HCT116 (cell line): Measurements from ENCODE around the gene KRT39. TPM values are rescaled to one million over a fixed set of nuclear protein-coding genes. Genes with fewer than 3 reads are reported as not detected.

Experiments
- ATAC-seq: fragments of 200-7000 bp; cut with Tn5 transposase; 2 replicates; pipeline ENCODE4 v1.9.1; 2020; ENCODE audit warnings: mild to moderate bottlenecking, moderate library complexity
- BruUV-seq: library from RNA; stranded (reverse); fragments of 400-500 nt; replicated peaks from 2 replicates; lab custom pipeline; 2021; lab: Mats Ljungman, UMichigan
- CTCF ChIA-PET: fragments of 300-600 bp; sonication (Branson Sonifier 250); formaldehyde crosslinking; loops from one replicate; lab custom pipeline; 2021; ENCODE audit warnings: antibody characterized with exemption; lab: Charles Lee
- POLR2A ChIA-PET: fragments of 300-600, 350-600 bp; sonication (Branson Sonifier 250); formaldehyde crosslinking; loops from one replicate; lab custom pipeline; 2021; ENCODE audit warnings: antibody characterized with exemption; lab: Charles Lee
- RAD21 ChIA-PET, 2 experiments: fragments of 300-600 bp; sonication (Branson Sonifier 250); formaldehyde crosslinking; loops; one replicate each; lab custom pipeline; 2023; ENCODE audit warnings: low total read pairs in 2 of 2; ENCODE audit not compliant: uncharacterized antibody in 2 of 2, unreplicated experiment in 2 of 2, low non-redundant PET in 1 of 2; lab: Charles Lee
- DNase-seq: peaks from one replicate; pipeline ENCODE4 v3.0.0-alpha.2; 2010; ENCODE audit warnings: low read depth, low spot score
- H2AFZ ChIP-seq: fragments of 200-600 bp; shearing (Covaris generic), sonication (generic); 2 replicates; pipeline ENCODE4 v1.6.1; 2017; ENCODE audit warnings: low read depth, mixed run types, mixed read lengths, antibody characterized with exemption, low read length; ENCODE audit not compliant: poor library complexity, severe bottlenecking
- H3K27ac ChIP-seq: 2 replicates; pipeline ENCODE4 v1.5.1; 2012; ENCODE audit warnings: low read depth, low read length
- H3K27me3 ChIP-seq: fragments of 200-600 bp; sonication (generic); 2 replicates; pipeline ENCODE4 v1.6.1; 2016; ENCODE audit warnings: mixed run types, low read length, mixed read lengths; ENCODE audit not compliant: insufficient read depth
- H3K36me3 ChIP-seq, 2 experiments: fragments of 200-500 bp in 1 of 2; fragments of 200-600 bp in 1 of 2; sonication (Bioruptor generic) in 1 of 2; sonication (generic) in 1 of 2; 2 replicates each; pipeline versions ENCODE4 v1.5.1 to v1.6.1; 2014 to 2016; ENCODE audit warnings: low read length in 2 of 2, inconsistent platforms in 1 of 2, mixed read lengths in 1 of 2, mixed run types in 1 of 2; ENCODE audit not compliant: insufficient read depth in 2 of 2, control insufficient read depth in 1 of 2
- H3K4me1 ChIP-seq, 2 experiments: fragments of 200-600 bp in 1 of 2; sonication (generic) in 1 of 2; 2 replicates each; pipeline versions ENCODE4 v1.5.1 to v1.6.1; 2012 to 2017; ENCODE audit warnings: low read length in 2 of 2, inconsistent platforms in 1 of 2, mild to moderate bottlenecking in 1 of 2, mixed read lengths in 1 of 2, mixed run types in 1 of 2, moderate library complexity in 1 of 2; ENCODE audit not compliant: insufficient read depth in 2 of 2, control insufficient read depth in 1 of 2
- H3K4me2 ChIP-seq: fragments of 200-600 bp; sonication (generic); 2 replicates; pipeline ENCODE4 v1.6.1; 2017; ENCODE audit warnings: mixed run types, low read length, mixed read lengths
- H3K4me3 ChIP-seq, 2 experiments: fragments of 200-600 bp in 1 of 2; sonication (generic) in 1 of 2; replicated peaks in 1 of 2; 2 replicates each; pipeline ENCODE4 v1.5.1; 2011 to 2016; ENCODE audit warnings: low read length in 2 of 2, control low read depth in 1 of 2, low read depth in 1 of 2, mild to moderate bottlenecking in 1 of 2, mixed read lengths in 1 of 2, mixed run types in 1 of 2
- H3K79me2 ChIP-seq: fragments of 200-600 bp; sonication (generic); 2 replicates; pipeline ENCODE4 v1.6.1; 2017; ENCODE audit warnings: mild to moderate bottlenecking, mixed run types, low read length, moderate library complexity, mixed read lengths; ENCODE audit not compliant: insufficient read depth
- H3K9ac ChIP-seq: fragments of 200-600 bp; sonication (generic); 2 replicates; pipeline ENCODE4 v1.6.1; 2016; ENCODE audit warnings: low read length, mixed read lengths
- H3K9me2 ChIP-seq: fragments of 200-600 bp; sonication (generic), shearing (Covaris generic); 2 replicates; pipeline ENCODE4 v1.6.1; 2017; ENCODE audit warnings: mixed run types, mild to moderate bottlenecking, moderate library complexity; ENCODE audit not compliant: insufficient read depth
- H3K9me3 ChIP-seq, 2 experiments: fragments of 200-500 bp in 1 of 2; fragments of 200-600 bp in 1 of 2; sonication (Bioruptor generic) in 1 of 2; sonication (generic) in 1 of 2; 2 replicates each; pipeline ENCODE4 v1.6.1; 2014 to 2017; ENCODE audit warnings: low read length in 2 of 2, mixed read lengths in 2 of 2, inconsistent platforms in 1 of 2, low read depth in 1 of 2, mild to moderate bottlenecking in 1 of 2, mixed run types in 1 of 2, moderate library complexity in 1 of 2; ENCODE audit not compliant: control insufficient read depth in 1 of 2, insufficient read depth in 1 of 2
- H4K20me1 ChIP-seq: fragments of 200-600 bp; sonication (generic), shearing (Covaris generic); 2 replicates; pipeline ENCODE4 v1.6.1; 2017; ENCODE audit warnings: mixed run types, mild to moderate bottlenecking, moderate library complexity; ENCODE audit not compliant: insufficient read depth
- CBX3 ChIP-seq: IDR thresholded peaks from 2 replicates; pipeline ENCODE4 v1.6.1; 2012; ENCODE audit warnings: low read depth
- CEBPB ChIP-seq: IDR thresholded peaks from 2 replicates; pipeline ENCODE4 v1.6.1; 2012; ENCODE audit warnings: low read depth
- EGR1 ChIP-seq: IDR thresholded peaks from 2 replicates; pipeline ENCODE4 v1.6.1; 2012; ENCODE audit warnings: low read depth
- EZH2 ChIP-seq: fragments of 200-600 bp; sonication (generic); IDR thresholded peaks from 2 replicates; pipeline ENCODE4 v1.6.1; 2017; ENCODE audit warnings: antibody characterized with exemption, mixed run types
- FOSL1 ChIP-seq: IDR thresholded peaks from 2 replicates; pipeline ENCODE4 v1.6.1; 2012; ENCODE audit warnings: low read depth
- JUND ChIP-seq: IDR thresholded peaks from 2 replicates; pipeline ENCODE4 v1.6.1; 2012
- POLR2AphosphoS5 ChIP-seq: IDR thresholded peaks from 2 replicates; pipeline ENCODE4 v1.6.1; 2011; ENCODE audit warnings: mild to moderate bottlenecking, low read depth, low read length, moderate library complexity
- SP1 ChIP-seq: IDR thresholded peaks from 2 replicates; pipeline ENCODE4 v1.6.1; 2012; ENCODE audit warnings: low read depth
- SRF ChIP-seq: IDR thresholded peaks from 2 replicates; pipeline ENCODE4 v1.6.1; 2012; ENCODE audit warnings: low read depth
- ZFX ChIP-seq: fragments of 450-650 bp; IDR thresholded peaks from 2 replicates; pipeline ENCODE4 v1.6.1; 2017
- intact Hi-C: fragments of 100-400 bp; cut with micrococcal nuclease; formaldehyde crosslinking; loops from 2 replicates; pipeline ENCODE4 v1.10.0; 2022
- total RNA-seq: library from RNA; stranded (reverse); gene quantifications from one replicate; pipeline ENCODE4 v1.2.1, GENCODE V29; 2021; ENCODE audit not compliant: unreplicated experiment
- TF ChIP-seq, protein P1 (sequence below): IDR thresholded peaks from 2 replicates; pipeline ENCODE4 v1.6.1; 2012; ENCODE audit warnings: low read depth
- TF ChIP-seq, protein P2 (sequence below): IDR thresholded peaks from 2 replicates; pipeline ENCODE4 v1.6.1; 2012
- TF ChIP-seq, protein P3 (sequence below): IDR thresholded peaks from 2 replicates; pipeline ENCODE4 v1.6.1; 2011; ENCODE audit warnings: mild to moderate bottlenecking, low read length, moderate library complexity; ENCODE audit not compliant: insufficient replicate concordance; ENCODE audit errors: extremely low read depth

KRT39 gene
- total RNA-seq, 1 experiment from 2014 or later = not detected

DNA sequence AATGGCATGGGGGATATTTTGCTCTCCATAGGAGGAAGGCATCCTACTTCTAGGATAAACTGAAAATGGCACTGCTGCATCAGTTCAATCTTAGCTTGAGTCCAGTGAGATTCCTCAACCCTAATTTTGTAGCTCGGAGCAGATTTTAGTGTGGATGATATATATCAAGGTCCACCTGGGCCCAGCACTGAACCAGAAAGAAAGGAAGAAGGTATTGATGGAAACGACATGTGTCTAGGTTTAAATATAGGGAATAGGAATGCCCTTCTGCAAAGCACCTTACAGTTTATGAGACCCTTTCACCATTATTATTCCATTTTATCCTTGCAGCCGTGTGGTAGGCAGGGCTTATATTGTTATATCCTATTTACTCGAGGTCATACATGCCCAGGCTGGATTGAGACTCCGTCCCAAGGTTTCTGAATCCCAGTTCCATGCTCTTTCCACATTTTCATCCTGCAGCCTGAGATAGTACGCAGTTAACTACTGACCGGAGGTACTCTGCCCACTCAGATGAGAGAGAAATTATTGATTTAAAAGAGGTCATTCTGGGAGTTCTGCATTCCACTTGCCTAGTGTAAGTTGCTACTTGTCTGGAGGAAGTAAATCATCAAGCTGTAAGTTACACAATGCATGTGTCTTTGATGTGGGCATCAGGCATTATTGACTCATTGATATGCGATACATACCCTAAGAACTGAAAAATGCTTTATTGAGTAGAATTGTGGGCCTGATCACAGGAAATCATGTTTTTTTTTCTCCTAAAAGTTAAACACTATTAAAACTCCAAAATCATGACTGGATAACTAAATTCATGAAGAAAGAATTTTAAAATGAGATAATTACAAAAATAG is 10.1 kb downstream of the KRT39 start (continued):
- TF ChIP-seq, protein P1, sequence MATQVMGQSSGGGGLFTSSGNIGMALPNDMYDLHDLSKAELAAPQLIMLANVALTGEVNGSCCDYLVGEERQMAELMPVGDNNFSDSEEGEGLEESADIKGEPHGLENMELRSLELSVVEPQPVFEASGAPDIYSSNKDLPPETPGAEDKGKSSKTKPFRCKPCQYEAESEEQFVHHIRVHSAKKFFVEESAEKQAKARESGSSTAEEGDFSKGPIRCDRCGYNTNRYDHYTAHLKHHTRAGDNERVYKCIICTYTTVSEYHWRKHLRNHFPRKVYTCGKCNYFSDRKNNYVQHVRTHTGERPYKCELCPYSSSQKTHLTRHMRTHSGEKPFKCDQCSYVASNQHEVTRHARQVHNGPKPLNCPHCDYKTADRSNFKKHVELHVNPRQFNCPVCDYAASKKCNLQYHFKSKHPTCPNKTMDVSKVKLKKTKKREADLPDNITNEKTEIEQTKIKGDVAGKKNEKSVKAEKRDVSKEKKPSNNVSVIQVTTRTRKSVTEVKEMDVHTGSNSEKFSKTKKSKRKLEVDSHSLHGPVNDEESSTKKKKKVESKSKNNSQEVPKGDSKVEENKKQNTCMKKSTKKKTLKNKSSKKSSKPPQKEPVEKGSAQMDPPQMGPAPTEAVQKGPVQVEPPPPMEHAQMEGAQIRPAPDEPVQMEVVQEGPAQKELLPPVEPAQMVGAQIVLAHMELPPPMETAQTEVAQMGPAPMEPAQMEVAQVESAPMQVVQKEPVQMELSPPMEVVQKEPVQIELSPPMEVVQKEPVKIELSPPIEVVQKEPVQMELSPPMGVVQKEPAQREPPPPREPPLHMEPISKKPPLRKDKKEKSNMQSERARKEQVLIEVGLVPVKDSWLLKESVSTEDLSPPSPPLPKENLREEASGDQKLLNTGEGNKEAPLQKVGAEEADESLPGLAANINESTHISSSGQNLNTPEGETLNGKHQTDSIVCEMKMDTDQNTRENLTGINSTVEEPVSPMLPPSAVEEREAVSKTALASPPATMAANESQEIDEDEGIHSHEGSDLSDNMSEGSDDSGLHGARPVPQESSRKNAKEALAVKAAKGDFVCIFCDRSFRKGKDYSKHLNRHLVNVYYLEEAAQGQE = no peak
- TF ChIP-seq, protein P2, sequence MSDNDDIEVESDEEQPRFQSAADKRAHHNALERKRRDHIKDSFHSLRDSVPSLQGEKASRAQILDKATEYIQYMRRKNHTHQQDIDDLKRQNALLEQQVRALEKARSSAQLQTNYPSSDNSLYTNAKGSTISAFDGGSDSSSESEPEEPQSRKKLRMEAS = peak; percentile 73

DNA sequence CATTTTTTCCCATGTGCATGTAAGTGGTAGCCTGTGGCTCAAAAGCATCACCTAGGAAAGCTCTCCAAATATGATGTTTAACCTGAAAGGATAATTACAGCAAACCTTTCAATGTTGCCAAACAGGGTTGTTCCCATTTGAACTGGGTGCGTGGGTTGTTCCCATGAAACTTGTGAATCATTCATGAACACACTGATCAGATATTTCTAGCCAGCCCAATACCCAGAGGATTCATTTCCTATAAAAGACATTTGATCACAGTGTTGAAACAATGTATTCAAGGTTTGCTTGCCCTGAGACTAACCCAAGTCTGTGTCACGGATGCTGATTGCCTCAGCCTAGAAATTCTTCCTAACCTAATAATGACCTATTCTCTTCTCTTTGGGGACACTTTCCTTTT is 12.9 kb downstream of the KRT39 start:
- TF ChIP-seq EGR1 (peak; percentile 90), CBX3 (0 out of 2 replicates have a peak, but pooled peaks have one; percentile 29), JUND (peak; percentile 72), POLR2AphosphoS5 (peak; percentile 48; the same call in 1 of the 2 replicates), SP1 (peak; percentile 96), EZH2 (no peak), SRF (peak; percentile 39; the same call in 1 of the 2 replicates), CEBPB (peak; percentile 89), FOSL1 (peak; percentile 68), ZFX (no peak)
- TF ChIP-seq, protein P3, sequence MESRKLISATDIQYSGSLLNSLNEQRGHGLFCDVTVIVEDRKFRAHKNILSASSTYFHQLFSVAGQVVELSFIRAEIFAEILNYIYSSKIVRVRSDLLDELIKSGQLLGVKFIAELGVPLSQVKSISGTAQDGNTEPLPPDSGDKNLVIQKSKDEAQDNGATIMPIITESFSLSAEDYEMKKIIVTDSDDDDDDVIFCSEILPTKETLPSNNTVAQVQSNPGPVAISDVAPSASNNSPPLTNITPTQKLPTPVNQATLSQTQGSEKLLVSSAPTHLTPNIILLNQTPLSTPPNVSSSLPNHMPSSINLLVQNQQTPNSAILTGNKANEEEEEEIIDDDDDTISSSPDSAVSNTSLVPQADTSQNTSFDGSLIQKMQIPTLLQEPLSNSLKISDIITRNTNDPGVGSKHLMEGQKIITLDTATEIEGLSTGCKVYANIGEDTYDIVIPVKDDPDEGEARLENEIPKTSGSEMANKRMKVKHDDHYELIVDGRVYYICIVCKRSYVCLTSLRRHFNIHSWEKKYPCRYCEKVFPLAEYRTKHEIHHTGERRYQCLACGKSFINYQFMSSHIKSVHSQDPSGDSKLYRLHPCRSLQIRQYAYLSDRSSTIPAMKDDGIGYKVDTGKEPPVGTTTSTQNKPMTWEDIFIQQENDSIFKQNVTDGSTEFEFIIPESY = no peak
- H3K4me2 ChIP-seq = peak overlapping the region; percentile 55
- H3K9ac ChIP-seq = peak overlapping the region; percentile 63
- ChIA-PET POLR2A (interaction anchor here (0.6 kb wide), 1 partner anchor 541 kb away, joined by 3 read pairs; no protein-coding TSS in a partner anchor), CTCF (interaction anchor here (0.7 kb wide), 1 partner anchor 46 kb away, joined by 3 read pairs; no protein-coding TSS in a partner anchor), RAD21 (no interaction called here)
- H3K27ac ChIP-seq = peak overlapping the region; percentile 99
- H3K9me3 ChIP-seq = no peaks in the 10 kb centered on the region
- H3K4me3 ChIP-seq = no peak overlapping the region
- BruUV-seq = no TSS peak
- intact Hi-C loops = no loop called here
- no peaks in the 10 kb centered on the region for H3K9me2 ChIP-seq
- ATAC-seq (no peak), DNase-seq (peak; percentile 85)
- H4K20me1 ChIP-seq = no peaks in the 10 kb centered on the region
- H3K4me1 ChIP-seq = peaks cover 91 to 100% of the 10 kb centered on the region in 2 experiments
- no peaks in the 10 kb centered on the region for H3K36me3 ChIP-seq
- H2AFZ ChIP-seq = no peak overlapping the region
- no peaks in the 10 kb centered on the region for H3K27me3 ChIP-seq
- H3K79me2 ChIP-seq = no peaks in the 10 kb centered on the region
